DOHH2 (cell line): Measurements from ENCODE around the gene OLFM2.

Experiments used
- H3F3A ChIP-seq: fragments of 200-600 bp; sonication (generic), shearing (Covaris generic); 2 replicates; pipeline ENCODE4 v1.6.0; 2016; ENCODE audit warnings: antibody characterized with exemption, mild to moderate bottlenecking; ENCODE audit not compliant: control insufficient read depth, insufficient read depth
- H3K27ac ChIP-seq: fragments of 200-600 bp; sonication (generic); 2 replicates; pipeline ENCODE4 v1.5.1; 2014; ENCODE audit warnings: low read depth, mild to moderate bottlenecking, low read length, moderate library complexity
- H3K27me3 ChIP-seq: fragments of 200-600 bp; sonication (generic); 2 replicates; pipeline ENCODE4 v1.6.1; 2014; ENCODE audit warnings: mild to moderate bottlenecking, low read length, mixed read lengths; ENCODE audit not compliant: control insufficient read depth
- H3K36me3 ChIP-seq: fragments of 200-600 bp; sonication (generic); 2 replicates; pipeline ENCODE4 v1.6.1; 2014; ENCODE audit warnings: mild to moderate bottlenecking, low read length, moderate library complexity, mixed read lengths; ENCODE audit not compliant: control insufficient read depth
- H3K4me1 ChIP-seq: fragments of 200-600 bp; sonication (generic); 2 replicates; pipeline ENCODE4 v1.6.1; 2014; ENCODE audit warnings: mild to moderate bottlenecking, low read length, mixed read lengths; ENCODE audit not compliant: control insufficient read depth
- H3K4me2 ChIP-seq: fragments of 200-600 bp; sonication (generic); 2 replicates; pipeline ENCODE4 v1.6.0; 2014; ENCODE audit warnings: mild to moderate bottlenecking, low read length, moderate library complexity
- H3K4me3 ChIP-seq: fragments of 200-600 bp; sonication (generic); 2 replicates; pipeline ENCODE4 v1.5.1; 2014; ENCODE audit warnings: mild to moderate bottlenecking, low read length, mixed read lengths
- H3K79me2 ChIP-seq: fragments of 200-600 bp; sonication (generic); 2 replicates; pipeline ENCODE4 v1.6.1; 2014; ENCODE audit warnings: mild to moderate bottlenecking, low read length, mixed read lengths; ENCODE audit not compliant: control insufficient read depth
- H3K9me2 ChIP-seq: fragments of 200-600 bp; sonication (generic); replicated peaks from 2 replicates; pipeline ENCODE4 v1.6.1; 2014; ENCODE audit warnings: mild to moderate bottlenecking, low read length, mixed read lengths; ENCODE audit not compliant: control insufficient read depth
- H3K9me3 ChIP-seq: fragments of 200-600 bp; sonication (generic); 2 replicates; pipeline ENCODE4 v1.6.1; 2014; ENCODE audit warnings: antibody characterized with exemption, low read length, mixed read lengths; ENCODE audit not compliant: control insufficient read depth, insufficient read depth
- H4K20me1 ChIP-seq: fragments of 200-600 bp; sonication (generic); 2 replicates; pipeline ENCODE4 v1.6.0; 2014; ENCODE audit warnings: low read depth, mild to moderate bottlenecking, antibody characterized with exemption, low read length, moderate library complexity; ENCODE audit not compliant: control insufficient read depth, insufficient read depth
- EZH2phosphoT487 ChIP-seq: fragments of 200-600 bp; sonication (generic); IDR thresholded peaks from 2 replicates; pipeline ENCODE4 v1.6.1; 2017; ENCODE audit warnings: borderline replicate concordance, mild to moderate bottlenecking, antibody characterized with exemption, low read length, moderate library complexity, mixed read lengths
- TF ChIP-seq, protein P1 (sequence below): fragments of 200-600 bp; sonication (generic); IDR thresholded peaks from one replicate; pipeline ENCODE4 v1.5.1; 2014; ENCODE audit warnings: antibody characterized with exemption, mild to moderate bottlenecking, low read depth, low read length; ENCODE audit not compliant: poor library complexity, severe bottlenecking

The OLFM2 gene

DNA sequence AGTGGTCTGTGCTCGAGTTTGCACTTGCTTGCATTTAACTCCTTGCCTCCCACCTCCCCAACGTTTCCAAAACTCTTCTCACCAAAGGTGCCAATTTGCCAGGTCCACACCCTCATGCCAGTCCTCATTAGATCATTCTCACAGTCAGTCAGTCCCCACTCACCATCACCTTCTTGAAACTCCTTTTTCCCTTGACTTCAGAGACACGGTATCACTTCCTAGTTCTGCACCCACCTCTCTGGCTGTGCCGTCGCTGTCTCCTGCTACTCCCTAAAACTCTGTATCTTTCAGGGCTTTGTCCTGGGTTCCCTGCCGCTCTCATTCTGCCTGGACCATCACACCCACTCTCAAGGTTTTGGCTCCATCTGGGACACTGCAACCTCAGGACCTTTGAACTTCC lies 19.6 kb downstream of the OLFM2 start:
- Histone ChIP-seq H4K20me1 (no peaks in the 10 kb centered on the region), H3K4me3 (no peak overlapping the region), H3K79me2 (no peaks in the 10 kb centered on the region), H3K27ac (no peak overlapping the region), H3K4me2 (no peak overlapping the region), H3K27me3 (peaks cover 3% of the 10 kb centered on the region), H3K9me2 (no peaks in the 10 kb centered on the region), H3F3A (no peaks in the 10 kb centered on the region), H3K4me1 (peaks cover 6% of the 10 kb centered on the region; the same call in 1 of the 2 replicates), H3K36me3 (no peaks in the 10 kb centered on the region), H3K9me3 (no peaks in the 10 kb centered on the region)
- no peak for TF ChIP-seq EZH2phosphoT487
- TF ChIP-seq, protein P1, sequence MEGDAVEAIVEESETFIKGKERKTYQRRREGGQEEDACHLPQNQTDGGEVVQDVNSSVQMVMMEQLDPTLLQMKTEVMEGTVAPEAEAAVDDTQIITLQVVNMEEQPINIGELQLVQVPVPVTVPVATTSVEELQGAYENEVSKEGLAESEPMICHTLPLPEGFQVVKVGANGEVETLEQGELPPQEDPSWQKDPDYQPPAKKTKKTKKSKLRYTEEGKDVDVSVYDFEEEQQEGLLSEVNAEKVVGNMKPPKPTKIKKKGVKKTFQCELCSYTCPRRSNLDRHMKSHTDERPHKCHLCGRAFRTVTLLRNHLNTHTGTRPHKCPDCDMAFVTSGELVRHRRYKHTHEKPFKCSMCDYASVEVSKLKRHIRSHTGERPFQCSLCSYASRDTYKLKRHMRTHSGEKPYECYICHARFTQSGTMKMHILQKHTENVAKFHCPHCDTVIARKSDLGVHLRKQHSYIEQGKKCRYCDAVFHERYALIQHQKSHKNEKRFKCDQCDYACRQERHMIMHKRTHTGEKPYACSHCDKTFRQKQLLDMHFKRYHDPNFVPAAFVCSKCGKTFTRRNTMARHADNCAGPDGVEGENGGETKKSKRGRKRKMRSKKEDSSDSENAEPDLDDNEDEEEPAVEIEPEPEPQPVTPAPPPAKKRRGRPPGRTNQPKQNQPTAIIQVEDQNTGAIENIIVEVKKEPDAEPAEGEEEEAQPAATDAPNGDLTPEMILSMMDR = no peak

DNA sequence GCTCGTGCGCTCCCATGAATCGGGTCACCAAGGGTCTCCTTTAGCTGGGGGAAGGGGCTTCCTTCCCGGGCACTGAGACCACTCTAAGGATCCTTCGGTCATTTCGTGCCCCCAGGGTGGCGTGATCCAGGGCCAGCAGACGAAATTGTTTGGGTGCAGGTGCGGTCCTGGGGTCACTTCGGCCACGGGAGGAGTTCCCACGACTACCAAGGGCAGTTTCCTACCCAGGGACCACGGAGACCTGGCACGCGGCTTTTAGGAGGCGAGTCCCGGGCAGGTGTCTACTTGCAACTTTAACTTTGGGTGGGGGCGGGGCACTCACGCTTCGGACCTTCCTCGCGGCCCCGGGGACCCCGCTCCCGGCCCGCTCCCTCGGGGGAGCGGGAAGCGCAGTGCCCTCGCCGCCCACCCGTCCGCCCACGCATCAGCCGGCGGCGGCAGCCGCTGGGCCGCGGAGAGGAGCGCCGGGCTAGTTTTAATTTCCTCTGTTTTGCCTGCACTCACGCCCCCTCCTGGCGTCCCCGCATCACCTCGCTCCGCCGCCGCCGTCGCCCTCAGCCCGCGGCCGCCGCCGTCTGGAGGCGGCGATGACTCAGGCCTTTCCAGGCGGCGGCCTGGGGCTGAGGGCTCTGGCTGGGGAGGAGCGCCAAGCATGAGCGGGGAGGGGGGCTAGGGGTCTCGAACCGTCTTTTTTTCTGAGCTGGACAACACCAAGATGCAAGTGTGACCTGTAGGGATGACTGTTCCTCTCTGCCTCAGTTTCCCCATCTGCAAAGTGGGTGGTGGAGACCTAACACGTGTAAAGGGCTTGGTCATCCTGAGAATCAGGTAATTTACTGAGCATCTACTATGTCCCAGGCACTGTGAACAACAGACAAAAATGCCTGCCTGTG lies 21.8 kb downstream of the OLFM2 start:
- Histone ChIP-seq H3K4me2 (peak overlapping the region; percentile 56), H3K4me1 (peaks cover 6% of the 10 kb centered on the region; the same call in 1 of the 2 replicates), H3K9me2 (no peaks in the 10 kb centered on the region), H3F3A (no peaks in the 10 kb centered on the region), H3K27me3 (peaks cover 10% of the 10 kb centered on the region), H3K9me3 (no peaks in the 10 kb centered on the region), H3K4me3 (peak overlapping the region; percentile 47), H3K27ac (no peak overlapping the region), H3K79me2 (no peaks in the 10 kb centered on the region), H4K20me1 (no peaks in the 10 kb centered on the region), H3K36me3 (no peaks in the 10 kb centered on the region)
- TF ChIP-seq, protein P1 = peak; percentile 62
- TF ChIP-seq EZH2phosphoT487 = no peak

DNA sequence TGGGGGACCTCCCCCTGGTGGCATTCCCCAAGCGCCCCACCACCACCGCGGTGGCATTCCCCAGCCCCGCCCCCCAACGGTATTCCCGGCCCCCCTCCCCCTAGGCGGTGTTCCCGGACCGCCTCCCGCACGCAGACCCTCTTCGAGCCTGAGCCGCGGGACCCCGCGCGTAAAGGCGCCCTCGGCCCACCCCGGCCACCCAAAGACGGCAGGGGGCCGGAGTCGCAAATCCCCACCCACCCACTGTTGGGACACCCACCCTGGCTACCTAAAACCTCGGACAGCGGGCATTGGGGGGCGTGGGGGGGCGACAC lies 22.4 kb downstream of the OLFM2 start:
- TF ChIP-seq, protein P1 = no peak
- TF ChIP-seq EZH2phosphoT487 = no peak
- H3K4me2 ChIP-seq = peak overlapping the region; percentile 56; the same call in 1 of the 2 replicates
- H3K79me2 ChIP-seq = no peaks in the 10 kb centered on the region
- peaks cover 10% of the 10 kb centered on the region for H3K27me3 ChIP-seq
- no peaks in the 10 kb centered on the region for H3K9me3 ChIP-seq
- no peaks in the 10 kb centered on the region for H3K36me3 ChIP-seq
- H3F3A ChIP-seq = no peaks in the 10 kb centered on the region
- H3K9me2 ChIP-seq = no peaks in the 10 kb centered on the region
- peaks cover 6% of the 10 kb centered on the region; the same call in 1 of the 2 replicates for H3K4me1 ChIP-seq
- no peak overlapping the region for H3K27ac ChIP-seq
- no peaks in the 10 kb centered on the region for H4K20me1 ChIP-seq
- H3K4me3 ChIP-seq = no peak overlapping the region; the same call in 1 of the 2 replicates
